ENCODE measurements around the gene ADCYAP1R1. TPM values are rescaled to one million over a fixed set of nuclear protein-coding genes. Genes with fewer than 3 reads are reported as not detected.

Gene ADCYAP1R1
- total and polyA plus RNA-seq, 3 experiments from 2014 or later, result not detected

- no peak overlapping the region for H3K4me3 ChIP-seq (ENCODE audit: low read length)
- no peaks in the 10 kb centered on the region for H3K36me3 ChIP-seq (ENCODE audit: insufficient read depth, low read length)
- CTCF ChIA-PET, result interaction anchor here (1.8 kb wide), 1 partner anchor 29 kb away, joined by 5 read pairs; no protein-coding TSS in a partner anchor
- H3K27me3 Mint-ChIP-seq, result peaks cover 2 to 4% of the 10 kb centered on the region in 2 donors
- H3K27ac Mint-ChIP-seq, result no peak overlapping the region
- H3K27me3 ChIP-seq (ENCODE audit: insufficient read depth, low read length, poor library complexity, severe bottlenecking), result no peaks in the 10 kb centered on the region
- no peaks in the 10 kb centered on the region for H3K4me1 Mint-ChIP-seq
- H3K9me3 ChIP-seq (ENCODE audit: low read length), result no peaks in the 10 kb centered on the region
- H3K27ac ChIP-seq (ENCODE audit: low read depth, low read length), result no peak overlapping the region
- POLR2A ChIA-PET, result no interaction called here
- H3K4me1 ChIP-seq (ENCODE audit: insufficient read depth, low read length), result no peaks in the 10 kb centered on the region
- no peaks in the 10 kb centered on the region for H3K36me3 Mint-ChIP-seq
- no peak overlapping the region for H3K4me3 Mint-ChIP-seq
- H3K9me3 Mint-ChIP-seq, result no peaks in the 10 kb centered on the region
- DNase-seq, result no peak
Observed at GRCh38 chr7:31074120-31074383, 21.9 kb downstream of the ADCYAP1R1 start.

GRCh38 chr7:31074403-31075085, 22.4 kb downstream of the ADCYAP1R1 start:
- no peak for DNase-seq
- Histone ChIP-seq H3K4me3 (ENCODE audit: low read length) (no peak overlapping the region), H3K9me3 (ENCODE audit: low read length) (no peaks in the 10 kb centered on the region), H3K27me3 (ENCODE audit: insufficient read depth, low read length, poor library complexity, severe bottlenecking) (no peaks in the 10 kb centered on the region), H3K27ac (ENCODE audit: low read depth, low read length) (no peak overlapping the region), H3K36me3 (ENCODE audit: insufficient read depth, low read length) (no peaks in the 10 kb centered on the region), H3K4me1 (ENCODE audit: insufficient read depth, low read length) (no peaks in the 10 kb centered on the region)
- ChIA-PET POLR2A (no interaction called here), CTCF (interaction anchor here (1.8 kb wide), 1 partner anchor 29 kb away, joined by 5 read pairs; no protein-coding TSS in a partner anchor)
- no peak overlapping the region for H3K4me3 Mint-ChIP-seq
- H3K4me1 Mint-ChIP-seq, result no peaks in the 10 kb centered on the region
- H3K36me3 Mint-ChIP-seq, result no peaks in the 10 kb centered on the region
- H3K9me3 Mint-ChIP-seq, result no peaks in the 10 kb centered on the region
- peaks cover 5 to 6% of the 10 kb centered on the region in 2 donors for H3K27me3 Mint-ChIP-seq
- no peak overlapping the region for H3K27ac Mint-ChIP-seq

- H3K4me1 Mint-ChIP-seq, result no peaks in the 10 kb centered on the region
- Histone ChIP-seq H3K36me3 (ENCODE audit: insufficient read depth, low read length) (no peaks in the 10 kb centered on the region), H3K4me1 (ENCODE audit: insufficient read depth, low read length) (no peaks in the 10 kb centered on the region), H3K27ac (ENCODE audit: low read depth, low read length) (no peak overlapping the region), H3K27me3 (ENCODE audit: insufficient read depth, low read length, poor library complexity, severe bottlenecking) (no peaks in the 10 kb centered on the region), H3K9me3 (ENCODE audit: low read length) (no peaks in the 10 kb centered on the region), H3K4me3 (ENCODE audit: low read length) (no peak overlapping the region)
- H3K9me3 Mint-ChIP-seq, result no peaks in the 10 kb centered on the region
- no peak for DNase-seq
- no peak overlapping the region for H3K4me3 Mint-ChIP-seq
- peaks cover 6 to 10% of the 10 kb centered on the region in 2 donors for H3K27me3 Mint-ChIP-seq
- H3K36me3 Mint-ChIP-seq, result no peaks in the 10 kb centered on the region
- CTCF ChIA-PET, result no interaction called here
- POLR2A ChIA-PET, result no interaction called here
- no peak overlapping the region for H3K27ac Mint-ChIP-seq
Observed at GRCh38 chr7:31075086-31075405, 22.9 kb downstream of the ADCYAP1R1 start.

GRCh38 chr7:31076051-31076450, 23.9 kb downstream of the ADCYAP1R1 start:
- CTCF ChIA-PET, result no interaction called here
- no peak overlapping the region for H3K4me3 Mint-ChIP-seq

GRCh38 chr7:31076641-31077310, 24.7 kb downstream of the ADCYAP1R1 start:
- no peak overlapping the region for H3K4me3 ChIP-seq (ENCODE audit: low read length)
- no peaks in the 10 kb centered on the region for H3K4me1 ChIP-seq (ENCODE audit: insufficient read depth, low read length)
- H3K36me3 Mint-ChIP-seq, result no peaks in the 10 kb centered on the region
- no peaks in the 10 kb centered on the region for H3K27me3 ChIP-seq (ENCODE audit: insufficient read depth, low read length, poor library complexity, severe bottlenecking)
- no peaks in the 10 kb centered on the region for H3K4me1 Mint-ChIP-seq
- H3K27me3 Mint-ChIP-seq, result peaks cover 12 to 18% of the 10 kb centered on the region in 2 donors
- H3K27ac Mint-ChIP-seq, result no peak overlapping the region
- no peak overlapping the region for H3K27ac ChIP-seq (ENCODE audit: low read depth, low read length)
- no peak overlapping the region for H3K4me3 Mint-ChIP-seq
- H3K36me3 ChIP-seq (ENCODE audit: insufficient read depth, low read length), result no peaks in the 10 kb centered on the region
- H3K9me3 Mint-ChIP-seq, result no peaks in the 10 kb centered on the region
- no peak for DNase-seq
- POLR2A ChIA-PET, result no interaction called here
- CTCF ChIA-PET, result no interaction called here
- no peaks in the 10 kb centered on the region for H3K9me3 ChIP-seq (ENCODE audit: low read length)

More at GRCh38 chr7:31076051-31076450, 23.9 kb downstream of the ADCYAP1R1 start:
- no peak overlapping the region for H3K27ac Mint-ChIP-seq
- no peaks in the 10 kb centered on the region for H3K4me1 Mint-ChIP-seq
- Histone ChIP-seq H3K27ac (ENCODE audit: low read depth, low read length) (no peak overlapping the region), H3K4me1 (ENCODE audit: insufficient read depth, low read length) (no peaks in the 10 kb centered on the region), H3K36me3 (ENCODE audit: insufficient read depth, low read length) (no peaks in the 10 kb centered on the region), H3K9me3 (ENCODE audit: low read length) (no peaks in the 10 kb centered on the region), H3K4me3 (ENCODE audit: low read length) (no peak overlapping the region), H3K27me3 (ENCODE audit: insufficient read depth, low read length, poor library complexity, severe bottlenecking) (no peaks in the 10 kb centered on the region)
- no peaks in the 10 kb centered on the region for H3K9me3 Mint-ChIP-seq
- H3K27me3 Mint-ChIP-seq, result peaks cover 7 to 14% of the 10 kb centered on the region in 2 donors
- POLR2A ChIA-PET, result no interaction called here
- no peaks in the 10 kb centered on the region for H3K36me3 Mint-ChIP-seq
- DNase-seq, result no peak

- H3K4me1 ChIP-seq (ENCODE audit: insufficient read depth, low read length), result no peaks in the 10 kb centered on the region
- no peaks in the 10 kb centered on the region for H3K9me3 ChIP-seq (ENCODE audit: low read length)
- no peak overlapping the region for H3K4me3 ChIP-seq (ENCODE audit: low read length)
- ChIA-PET CTCF (no interaction called here), POLR2A (no interaction called here)
- H3K36me3 ChIP-seq (ENCODE audit: insufficient read depth, low read length), result no peaks in the 10 kb centered on the region
- Mint-ChIP-seq H3K27ac (no peak overlapping the region), H3K36me3 (no peaks in the 10 kb centered on the region), H3K4me1 (no peaks in the 10 kb centered on the region), H3K27me3 (peaks cover 14 to 22% of the 10 kb centered on the region in 2 donors), H3K9me3 (no peaks in the 10 kb centered on the region), H3K4me3 (no peak overlapping the region)
- DNase-seq, result no peak
- no peaks in the 10 kb centered on the region for H3K27me3 ChIP-seq (ENCODE audit: insufficient read depth, low read length, poor library complexity, severe bottlenecking)
- H3K27ac ChIP-seq (ENCODE audit: low read depth, low read length), result no peak overlapping the region
Observed at GRCh38 chr7:31077484-31078362, 25.6 kb downstream of the ADCYAP1R1 start.

- DNase-seq, result no peak
- no peaks in the 10 kb centered on the region for H3K9me3 ChIP-seq (ENCODE audit: low read length)
Observed at GRCh38 chr7:31078363-31078990, 26.4 kb downstream of the ADCYAP1R1 start.

More at GRCh38 chr7:31078363-31078990, 26.4 kb downstream of the ADCYAP1R1 start:
- Mint-ChIP-seq H3K27me3 (peaks cover 14 to 29% of the 10 kb centered on the region in 2 donors), H3K36me3 (no peaks in the 10 kb centered on the region), H3K9me3 (no peaks in the 10 kb centered on the region), H3K4me3 (no peak overlapping the region), H3K4me1 (no peaks in the 10 kb centered on the region), H3K27ac (peak overlapping the region in 1 of 8 donors; percentile 50)
- no peak overlapping the region for H3K4me3 ChIP-seq (ENCODE audit: low read length)
- POLR2A ChIA-PET, result no interaction called here
- H3K27ac ChIP-seq (ENCODE audit: low read depth, low read length), result no peak overlapping the region
- no peaks in the 10 kb centered on the region for H3K27me3 ChIP-seq (ENCODE audit: insufficient read depth, low read length, poor library complexity, severe bottlenecking)
- CTCF ChIA-PET, result no interaction called here
- no peaks in the 10 kb centered on the region for H3K4me1 ChIP-seq (ENCODE audit: insufficient read depth, low read length)
- no peaks in the 10 kb centered on the region for H3K36me3 ChIP-seq (ENCODE audit: insufficient read depth, low read length)

Data from CD8-positive, alpha-beta memory T cell (primary cell).